Endodermal cell (in vitro differentiated cells): ENCODE data around the gene HPGD. TPM values are rescaled to one million over a fixed set of nuclear protein-coding genes. Genes with fewer than 3 reads are reported as not detected.

Experiments used
- DNase-seq: peaks from one replicate; pipeline ENCODE4 v3.0.0-alpha.2; 2017
- H3K27ac ChIP-seq: 2 replicates; pipeline ENCODE4 v1.5.1; 2013; ENCODE audit warnings: mild to moderate bottlenecking, low read depth, low read length, moderate library complexity
- H3K27me3 ChIP-seq: 2 replicates; pipeline ENCODE4 v1.6.1; 2013; ENCODE audit warnings: mild to moderate bottlenecking, low read length, moderate library complexity; ENCODE audit not compliant: insufficient read depth, control insufficient read depth, poor library complexity, severe bottlenecking
- H3K36me3 ChIP-seq: 2 replicates; pipeline ENCODE4 v1.7.0; 2013; ENCODE audit warnings: mild to moderate bottlenecking, low read length, moderate library complexity; ENCODE audit not compliant: control insufficient read depth, insufficient read depth
- H3K4me1 ChIP-seq: one replicate; pipeline ENCODE4 v1.7.0; 2013; ENCODE audit warnings: low read length; ENCODE audit not compliant: control insufficient read depth, insufficient read depth
- H3K4me3 ChIP-seq: 2 replicates; pipeline ENCODE4 v1.5.1; 2013; ENCODE audit warnings: mild to moderate bottlenecking, low read length, moderate library complexity
- H3K9ac ChIP-seq: 2 replicates; pipeline ENCODE4 v1.6.1; 2013; ENCODE audit warnings: mild to moderate bottlenecking, low read length, moderate library complexity; ENCODE audit not compliant: poor library complexity, severe bottlenecking; ENCODE audit errors: extremely low read depth
- H3K9me3 ChIP-seq: 2 replicates; pipeline ENCODE4 v1.6.1; 2013; ENCODE audit warnings: mild to moderate bottlenecking, low read length, moderate library complexity; ENCODE audit not compliant: control insufficient read depth
- H3K27ac Mint-ChIP-seq: 2 replicates; pipeline ENCODE4 v1.8.0; 2020; ENCODE audit warnings: mixed read lengths
- H3K27me3 Mint-ChIP-seq: 2 replicates; pipeline ENCODE4 v1.8.0; 2021; ENCODE audit warnings: mild to moderate bottlenecking, mixed read lengths; ENCODE audit not compliant: insufficient read depth
- H3K36me3 Mint-ChIP-seq: 2 replicates; pipeline ENCODE4 v1.8.0; 2020; ENCODE audit warnings: low read depth, mixed read lengths
- H3K4me1 Mint-ChIP-seq: 2 replicates; pipeline ENCODE4 v1.8.0; 2020; ENCODE audit warnings: mixed read lengths
- H3K4me3 Mint-ChIP-seq: 2 replicates; pipeline ENCODE4 v1.8.0; 2020; ENCODE audit warnings: mild to moderate bottlenecking, moderate library complexity, mixed read lengths
- H3K9me3 Mint-ChIP-seq: 2 replicates; pipeline ENCODE4 v1.8.0; 2020; ENCODE audit warnings: mild to moderate bottlenecking, mixed read lengths
- WGBS, 2 experiments: methylation state at CpG; one replicate each; pipeline versions ENCODE4 v1.1.5 to v1.1.7; 2013; ENCODE audit warnings: missing lambda C conversion rate in 2 of 2, mixed read lengths in 1 of 2; ENCODE audit not compliant: insufficient coverage in 1 of 2, insufficient read length in 1 of 2; 5-methylcytosine and 5-hydroxymethylcytosine counted together
- total RNA-seq, 2 donors: library from RNA; stranded (reverse); fragmentation: NEBNext Ultra II Directional in 1 of 2; extraction: Animal tissue kit (Norgen Biotek cat#: 25700) in 1 of 2; gene quantifications; 2 replicates in 1 of 2; 3 replicates in 1 of 2; pipeline ENCODE4 v1.2.1, GENCODE V29; 2021
- TF ChIP-seq, protein P1 (sequence below): fragments of 200-600 bp; sonication (generic); conservative IDR thresholded peaks from 2 replicates; pipeline ENCODE4 v1.5.0; 2021; ENCODE audit warnings: antibody characterized with exemption, mild to moderate bottlenecking

HPGD gene
- total RNA-seq, 2 donors from 2014 or later, result 1.2 to 27.7 TPM

DNA sequence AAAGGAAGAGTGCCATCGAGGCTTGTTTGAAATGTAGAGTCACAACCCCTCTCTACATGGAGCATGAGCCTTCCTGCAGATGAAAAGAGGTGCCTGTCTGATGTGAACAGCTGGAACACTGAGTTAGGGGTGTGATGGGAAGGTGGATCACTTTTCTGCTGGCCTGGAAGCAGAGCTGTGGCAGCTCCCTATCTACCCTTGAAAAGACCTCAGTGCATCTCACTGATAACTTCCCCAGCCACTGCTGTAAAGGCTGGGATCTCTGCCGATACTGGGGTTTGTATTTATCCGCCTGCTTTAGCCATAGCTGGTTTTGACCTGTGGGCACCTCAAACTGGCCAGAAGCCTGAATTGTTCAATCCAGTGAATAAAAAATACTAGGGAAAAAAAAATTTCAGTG, 46.8 kb downstream of the HPGD start:
- TF ChIP-seq, protein P1, sequence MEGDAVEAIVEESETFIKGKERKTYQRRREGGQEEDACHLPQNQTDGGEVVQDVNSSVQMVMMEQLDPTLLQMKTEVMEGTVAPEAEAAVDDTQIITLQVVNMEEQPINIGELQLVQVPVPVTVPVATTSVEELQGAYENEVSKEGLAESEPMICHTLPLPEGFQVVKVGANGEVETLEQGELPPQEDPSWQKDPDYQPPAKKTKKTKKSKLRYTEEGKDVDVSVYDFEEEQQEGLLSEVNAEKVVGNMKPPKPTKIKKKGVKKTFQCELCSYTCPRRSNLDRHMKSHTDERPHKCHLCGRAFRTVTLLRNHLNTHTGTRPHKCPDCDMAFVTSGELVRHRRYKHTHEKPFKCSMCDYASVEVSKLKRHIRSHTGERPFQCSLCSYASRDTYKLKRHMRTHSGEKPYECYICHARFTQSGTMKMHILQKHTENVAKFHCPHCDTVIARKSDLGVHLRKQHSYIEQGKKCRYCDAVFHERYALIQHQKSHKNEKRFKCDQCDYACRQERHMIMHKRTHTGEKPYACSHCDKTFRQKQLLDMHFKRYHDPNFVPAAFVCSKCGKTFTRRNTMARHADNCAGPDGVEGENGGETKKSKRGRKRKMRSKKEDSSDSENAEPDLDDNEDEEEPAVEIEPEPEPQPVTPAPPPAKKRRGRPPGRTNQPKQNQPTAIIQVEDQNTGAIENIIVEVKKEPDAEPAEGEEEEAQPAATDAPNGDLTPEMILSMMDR, result no peak
- H3K9me3 ChIP-seq, result no peaks in the 10 kb centered on the region
- H3K27ac ChIP-seq, result no peak overlapping the region
- no peaks in the 10 kb centered on the region for H3K4me1 ChIP-seq
- no peak overlapping the region for H3K9ac ChIP-seq
- no peaks in the 10 kb centered on the region for H3K36me3 ChIP-seq
- H3K4me3 ChIP-seq, result no peak overlapping the region
- no peaks in the 10 kb centered on the region for H3K36me3 Mint-ChIP-seq
- DNase-seq, result no peak
- no peaks in the 10 kb centered on the region for H3K9me3 Mint-ChIP-seq
- no peaks in the 10 kb centered on the region for H3K27me3 ChIP-seq
- H3K4me1 Mint-ChIP-seq, result no peaks in the 10 kb centered on the region
- H3K27me3 Mint-ChIP-seq, result no peaks in the 10 kb centered on the region
- no peak overlapping the region for H3K27ac Mint-ChIP-seq
- H3K4me3 Mint-ChIP-seq, result no peak overlapping the region
- WGBS, 2 experiments, result 94 to 100% methylated on average over 2 to 3 of the region's 3 CpGs

DNA sequence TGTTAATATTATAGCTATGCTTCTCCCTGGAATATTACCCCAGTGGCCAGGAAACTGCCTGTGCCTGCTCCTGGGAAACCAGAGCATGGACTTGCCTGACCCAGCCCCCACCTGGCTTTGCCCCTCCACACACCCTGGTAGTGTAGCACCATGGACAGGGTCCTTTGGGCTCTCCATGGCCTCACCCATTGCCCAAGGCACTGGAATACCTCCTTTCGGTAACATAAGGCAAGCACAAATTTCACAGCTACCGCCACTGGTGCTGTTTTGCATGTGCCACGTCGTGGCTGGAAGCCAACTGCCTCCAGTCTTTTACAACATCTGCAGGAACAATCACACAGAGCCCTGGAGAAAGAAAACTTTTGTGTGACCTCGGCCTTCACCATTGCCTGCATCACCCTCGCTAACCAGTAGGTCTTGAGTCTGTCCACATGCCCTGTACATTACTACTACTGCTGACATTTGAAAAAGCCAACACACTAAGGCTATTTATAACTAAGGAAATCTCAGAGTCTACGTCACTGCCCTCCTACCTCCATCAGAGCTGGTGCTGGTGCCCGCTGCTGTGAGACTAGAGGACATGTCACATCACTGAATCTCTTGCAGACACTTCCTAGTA, 47.7 kb downstream of the HPGD start:
- TF ChIP-seq, protein P1, result no peak
- no peak overlapping the region for H3K4me3 Mint-ChIP-seq
- DNase-seq, result peak; percentile 72
- H3K27me3 Mint-ChIP-seq, result no peaks in the 10 kb centered on the region
- no peak overlapping the region for H3K27ac Mint-ChIP-seq
- no peaks in the 10 kb centered on the region for H3K4me1 ChIP-seq
- no peaks in the 10 kb centered on the region for H3K9me3 ChIP-seq
- WGBS, 2 experiments, result 79 to 80% methylated on average over 7 to 8 of the region's 8 CpGs
- no peaks in the 10 kb centered on the region for H3K27me3 ChIP-seq
- no peak overlapping the region for H3K27ac ChIP-seq
- no peaks in the 10 kb centered on the region for H3K36me3 ChIP-seq
- peaks cover 2% of the 10 kb centered on the region for H3K4me1 Mint-ChIP-seq
- no peak overlapping the region for H3K9ac ChIP-seq
- no peaks in the 10 kb centered on the region for H3K9me3 Mint-ChIP-seq
- no peak overlapping the region for H3K4me3 ChIP-seq
- no peaks in the 10 kb centered on the region for H3K36me3 Mint-ChIP-seq

DNA sequence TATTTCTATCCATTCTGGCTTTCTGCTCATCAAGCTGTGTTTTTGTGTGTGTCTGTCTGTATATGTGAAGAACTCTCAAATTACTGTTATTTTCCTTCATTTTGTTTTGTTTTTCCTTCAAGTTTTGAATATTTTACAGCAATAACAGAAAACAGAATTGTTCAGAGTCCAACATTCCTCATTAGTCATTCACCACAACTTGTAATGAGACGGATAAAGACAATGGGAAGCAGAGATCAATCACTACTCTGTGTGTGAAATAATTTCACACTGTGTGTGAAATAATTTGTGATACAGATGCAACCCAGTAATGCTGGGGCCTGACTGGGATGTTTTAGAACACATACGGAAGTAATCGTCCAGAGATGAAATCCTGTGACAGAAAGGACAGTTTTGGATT, 55.2 kb downstream of the HPGD start:
- Mint-ChIP-seq H3K27me3 (no peaks in the 10 kb centered on the region), H3K36me3 (peaks cover 4% of the 10 kb centered on the region), H3K4me3 (no peak overlapping the region), H3K4me1 (peaks cover 10% of the 10 kb centered on the region), H3K27ac (no peak overlapping the region), H3K9me3 (peaks cover 5% of the 10 kb centered on the region)
- H3K4me3 ChIP-seq, result no peak overlapping the region
- H3K4me1 ChIP-seq, result no peaks in the 10 kb centered on the region
- no peak overlapping the region for H3K27ac ChIP-seq
- peaks cover 5% of the 10 kb centered on the region for H3K9me3 ChIP-seq
- no peaks in the 10 kb centered on the region for H3K36me3 ChIP-seq
- WGBS, 2 experiments, result 93% methylated on average over 3 of the region's 3 CpGs; no CpG with 5 or more reads in 1 of the 2 experiments
- H3K9ac ChIP-seq, result no peak overlapping the region
- TF ChIP-seq, protein P1, result no peak
- H3K27me3 ChIP-seq, result no peaks in the 10 kb centered on the region
- DNase-seq, result no peak
